GM23338 (cell line): ENCODE results near the gene ZNF823. TPM values are rescaled to one million over a fixed set of nuclear protein-coding genes. Genes with fewer than 3 reads are reported as not detected.

Source experiments
- ATAC-seq: fragments of 200-7000 bp; cut with Tn5 transposase; 3 replicates; pipeline ENCODE4 v1.9.1; 2020
- DNase-seq: peaks from one replicate; pipeline ENCODE4 v3.0.0-alpha.2; 2015; ENCODE audit warnings: low spot score
- H2AFZ ChIP-seq: fragments of 200-600 bp; sonication (generic); 2 replicates; pipeline ENCODE4 v1.8.0; 2016; ENCODE audit warnings: antibody characterized with exemption, mild to moderate bottlenecking, moderate library complexity
- H3F3A ChIP-seq: fragments of 200-600 bp; sonication (generic); replicated peaks from 2 replicates; pipeline ENCODE4 v1.8.0; 2017; ENCODE audit warnings: antibody characterized with exemption, mixed run types, low read depth
- H3K27ac ChIP-seq: fragments of 200-600 bp; sonication (generic); 2 replicates; pipeline ENCODE4 v1.6.1; 2016; ENCODE audit warnings: low read depth
- H3K27me3 ChIP-seq: fragments of 200-600 bp; sonication (generic); 2 replicates; pipeline ENCODE4 v1.8.0; 2016; ENCODE audit warnings: mild to moderate bottlenecking, mixed run types, moderate library complexity; ENCODE audit not compliant: insufficient read depth
- H3K36me3 ChIP-seq: fragments of 200-600 bp; sonication (generic); 2 replicates; pipeline ENCODE4 v1.8.0; 2016; ENCODE audit warnings: mild to moderate bottlenecking; ENCODE audit not compliant: insufficient read depth
- H3K4me1 ChIP-seq: fragments of 200-600 bp; sonication (generic); 2 replicates; pipeline ENCODE4 v1.8.0; 2016; ENCODE audit warnings: mild to moderate bottlenecking, moderate library complexity; ENCODE audit not compliant: insufficient read depth
- H3K4me2 ChIP-seq: fragments of 200-600 bp; sonication (generic); 2 replicates; pipeline ENCODE4 v1.7.1; 2017; ENCODE audit warnings: mixed run types
- H3K4me3 ChIP-seq: fragments of 200-600 bp; sonication (generic); 2 replicates; pipeline ENCODE4 v1.6.1; 2016; ENCODE audit warnings: mixed run types
- H3K79me2 ChIP-seq: fragments of 200-600 bp; sonication (generic); replicated peaks from 2 replicates; pipeline ENCODE4 v1.8.0; 2017; ENCODE audit warnings: mild to moderate bottlenecking; ENCODE audit not compliant: insufficient read depth
- H3K9me2 ChIP-seq: fragments of 200-600 bp; sonication (generic); 2 replicates; pipeline ENCODE4 v1.8.0; 2017; ENCODE audit not compliant: insufficient read depth
- H4K20me1 ChIP-seq: fragments of 200-600 bp; sonication (generic); replicated peaks from 2 replicates; pipeline ENCODE4 v1.8.0; 2017; ENCODE audit warnings: mild to moderate bottlenecking; ENCODE audit not compliant: insufficient read depth
- H3K27ac Mint-ChIP-seq: 2 replicates; pipeline ENCODE4 v1.8.0; 2020; ENCODE audit warnings: inconsistent platforms, mild to moderate bottlenecking, moderate library complexity, mixed read lengths
- H3K27me3 Mint-ChIP-seq: 3 replicates; pipeline ENCODE4 v1.8.0; 2022; ENCODE audit warnings: low read depth, mild to moderate bottlenecking, moderate library complexity, mixed read lengths, inconsistent platforms; ENCODE audit not compliant: insufficient read depth, poor library complexity
- H3K36me3 Mint-ChIP-seq: 3 replicates; pipeline ENCODE4 v1.8.0; 2021; ENCODE audit warnings: low read depth, mild to moderate bottlenecking, inconsistent platforms, moderate library complexity, mixed read lengths
- H3K4me1 Mint-ChIP-seq: 3 replicates; pipeline ENCODE4 v1.8.0; 2020; ENCODE audit warnings: mild to moderate bottlenecking, inconsistent platforms, mixed read lengths
- H3K4me3 Mint-ChIP-seq: 3 replicates; pipeline ENCODE4 v1.8.0; 2021; ENCODE audit warnings: moderate library complexity, mild to moderate bottlenecking, inconsistent platforms, mixed read lengths
- H3K9me3 Mint-ChIP-seq: 3 replicates; pipeline ENCODE4 v1.8.0; 2020; ENCODE audit warnings: moderate library complexity, mild to moderate bottlenecking, inconsistent platforms, mixed read lengths
- CREB1 ChIP-seq: fragments of 250-450 bp; sonication (Bioruptor Pico); IDR thresholded peaks from 2 replicates; pipeline ENCODE4 v1.5.0; 2020; ENCODE audit warnings: low read depth, mild to moderate bottlenecking, moderate library complexity
- CTCF ChIP-seq, 2 experiments: fragments of 200-600 bp in 1 of 2; sonication (generic) in 1 of 2; conservative IDR thresholded peaks; 2 replicates each; pipeline versions ENCODE4 v1.5.1 to v1.6.1; 2016 to 2017; ENCODE audit warnings: antibody characterized with exemption in 2 of 2, low read depth in 2 of 2, mild to moderate bottlenecking in 2 of 2, moderate library complexity in 1 of 2
- ETS1 ChIP-seq: IDR thresholded peaks from 2 replicates; pipeline ENCODE4 v1.6.1; 2016; ENCODE audit warnings: antibody characterized with exemption
- EZH2 ChIP-seq: fragments of 200-600 bp; sonication (generic); IDR thresholded peaks from one replicate; pipeline ENCODE4 v1.8.0; 2017; ENCODE audit warnings: antibody characterized with exemption, mild to moderate bottlenecking, low read depth; ENCODE audit not compliant: unreplicated experiment
- EZH2phosphoT487 ChIP-seq: fragments of 200-600 bp; sonication (generic); IDR thresholded peaks from one replicate; pipeline ENCODE4 v1.8.1; 2018; ENCODE audit warnings: antibody characterized with exemption; ENCODE audit not compliant: unreplicated experiment
- JUNB ChIP-seq: IDR thresholded peaks from one replicate; pipeline ENCODE4 v1.6.1; 2016; ENCODE audit warnings: antibody characterized with exemption; ENCODE audit not compliant: unreplicated experiment
- NANOG ChIP-seq: IDR thresholded peaks from 2 replicates; pipeline ENCODE4 v1.6.1; 2016; ENCODE audit warnings: antibody characterized with exemption, borderline replicate concordance
- POLR2AphosphoS5 ChIP-seq: IDR thresholded peaks from 2 replicates; pipeline ENCODE4 v1.6.1; 2016; ENCODE audit warnings: antibody characterized with exemption, low read depth
- REST ChIP-seq: IDR thresholded peaks from one replicate; pipeline ENCODE4 v1.6.1; 2018; ENCODE audit warnings: antibody characterized with exemption; ENCODE audit not compliant: unreplicated experiment
- STAT1 ChIP-seq: IDR thresholded peaks from one replicate; pipeline ENCODE4 v1.6.1; 2016; ENCODE audit warnings: antibody characterized with exemption; ENCODE audit not compliant: unreplicated experiment
- ZNF114 ChIP-seq: fragments of 250-450 bp; sonication (Bioruptor Pico); IDR thresholded peaks from 2 replicates; pipeline ENCODE4 v1.5.0; 2020; ENCODE audit warnings: mild to moderate bottlenecking, moderate library complexity
- ZNF331 ChIP-seq: fragments of 250-450 bp; sonication (Bioruptor Pico); IDR thresholded peaks from 2 replicates; pipeline ENCODE4 v1.5.0; 2020; ENCODE audit warnings: low read depth, mild to moderate bottlenecking, moderate library complexity
- ZNF462 ChIP-seq: fragments of 250-450 bp; sonication (Bioruptor Pico); IDR thresholded peaks from 2 replicates; pipeline ENCODE4 v1.5.0; 2020; ENCODE audit warnings: mild to moderate bottlenecking, moderate library complexity
- polyA plus RNA-seq: library from polyadenylated mRNA; unstranded; fragments of >200 nt; fragmentation: Nextera tagmentation; extraction: Ambion mirVana; gene quantifications from 2 replicates; pipeline ENCODE4 v1.2.1, GENCODE V29; 2016
- total RNA-seq: library from RNA; depleted of rRNA; stranded (reverse); fragments of >200 nt; shearing (Covaris generic); gene quantifications from 2 replicates; pipeline ENCODE4 v1.2.3, GENCODE V29; 2014

Gene ZNF823
- total and polyA plus RNA-seq, 2 experiments from 2014 or later = 1.3 to 3.0 TPM

- H3K27me3 Mint-ChIP-seq = peaks cover 14% of the 10 kb centered on the region
- DNase-seq = no peak
- H3K4me3 ChIP-seq = no peak overlapping the region
- peaks cover 19% of the 10 kb centered on the region for H3K4me1 Mint-ChIP-seq
- peaks cover 44% of the 10 kb centered on the region for H3K36me3 Mint-ChIP-seq
- no peak overlapping the region for H3K4me3 Mint-ChIP-seq
- peaks cover 22% of the 10 kb centered on the region for H3K79me2 ChIP-seq
- H3K4me2 ChIP-seq = no peak overlapping the region
- ATAC-seq = no peak
- 0 out of 2 replicates have a peak overlapping the region, but pooled peaks have one; percentile 27 for H3K27ac ChIP-seq
- peaks cover 3% of the 10 kb centered on the region; the same call in 1 of the 2 replicates for H3K9me2 ChIP-seq
- no peaks in the 10 kb centered on the region; the same call in 1 of the 2 replicates for H3K27me3 ChIP-seq
- TF ChIP-seq EZH2 (no peak), POLR2AphosphoS5 (no peak), CTCF (conservative IDR thresholded peaks at IDR 0.05; ENCODE audit: low read depth in 2 of 2) (no peak), EZH2phosphoT487 (no peak), REST (no peak), ZNF331 (no peak), CREB1 (CRISPR knock-in tag) (no peak), STAT1 (no peak), ETS1 (no peak), ZNF114 (CRISPR knock-in tag) (no peak), NANOG (no peak), JUNB (no peak), ZNF462 (no peak)
- H4K20me1 ChIP-seq = no peaks in the 10 kb centered on the region; the same call in 1 of the 2 replicates
- H3K4me1 ChIP-seq = peaks cover 12% of the 10 kb centered on the region
- no peak overlapping the region for H2AFZ ChIP-seq
- H3F3A ChIP-seq = 0 out of 2 replicates have a peak, but pooled peaks cover 4% of the 10 kb centered on the region
- 0 out of 2 replicates have a peak overlapping the region, but pooled peaks have one; percentile 31 for H3K27ac Mint-ChIP-seq
- peaks cover 5% of the 10 kb centered on the region; the same call in 1 of the 2 replicates for H3K36me3 ChIP-seq
- peaks cover 37% of the 10 kb centered on the region for H3K9me3 Mint-ChIP-seq
Measured at GRCh38 chr19:11692127-11692790, 46.5 kb downstream of the ZNF823 start.
